SK-N-SH (cell line): ENCODE results near the gene PDE6A. TPM values are rescaled to one million over a fixed set of nuclear protein-coding genes. Genes with fewer than 3 reads are reported as not detected.

Source experiments
- CTCF ChIA-PET: fragments of 300-600, 350-600 bp; formaldehyde crosslinking; extraction: SDS; loops from one replicate; lab custom pipeline; 2021; lab: Yijun Ruan, JAX
- POLR2A ChIA-PET: fragments of 350-600 bp; sonication (Branson Sonifier 250); formaldehyde crosslinking; extraction: SDS; loops from one replicate; lab custom pipeline; 2020; ENCODE audit warnings: antibody characterized with exemption, inconsistent platforms; lab: Yijun Ruan, JAX
- DNase-seq: peaks from one replicate; pipeline ENCODE4 v3.0.0; 2012
- H2AFZ ChIP-seq: fragments of 200-600 bp; sonication (generic); 2 replicates; pipeline ENCODE4 v1.8.1; 2016; ENCODE audit warnings: antibody characterized with exemption, mild to moderate bottlenecking, low read depth
- H3F3A ChIP-seq: fragments of 200-600 bp; sonication (generic); replicated peaks from 2 replicates; pipeline ENCODE3; 2016; ENCODE audit warnings: antibody characterized with exemption, mild to moderate bottlenecking; ENCODE audit not compliant: insufficient read depth
- H3K27ac ChIP-seq, 2 experiments: fragments of 200-500 bp in 1 of 2; fragments of 200-600 bp in 1 of 2; sonication (Bioruptor generic) in 1 of 2; sonication (generic), shearing (Covaris generic) in 1 of 2; 2 replicates each; pipeline versions ENCODE4 v1.5.1 to v1.6.1; 2014 to 2016; ENCODE audit warnings: low read depth in 2 of 2, inconsistent platforms in 1 of 2, low read length in 1 of 2, mild to moderate bottlenecking in 1 of 2, mixed read lengths in 1 of 2
- H3K27me3 ChIP-seq: fragments of 200-600 bp; sonication (generic), shearing (Covaris generic); 2 replicates; pipeline ENCODE4 v1.6.1; 2016; ENCODE audit warnings: mixed run types; ENCODE audit not compliant: insufficient read depth
- H3K36me3 ChIP-seq, 2 experiments: fragments of 200-500 bp in 1 of 2; fragments of 200-600 bp in 1 of 2; sonication (Bioruptor generic) in 1 of 2; sonication (generic) in 1 of 2; replicated peaks in 1 of 2; 2 replicates each; pipeline versions ENCODE3 to v1.5.1; 2014 to 2016; ENCODE audit warnings: low read length in 1 of 2, mild to moderate bottlenecking in 1 of 2; ENCODE audit not compliant: insufficient read depth in 2 of 2, control insufficient read depth in 1 of 2
- H3K4me1 ChIP-seq, 2 experiments: fragments of 200-500 bp in 1 of 2; fragments of 200-600 bp in 1 of 2; sonication (Bioruptor generic) in 1 of 2; sonication (generic), shearing (Covaris generic) in 1 of 2; 2 replicates each; pipeline versions ENCODE4 v1.5.1 to v1.6.1; 2014 to 2016; ENCODE audit warnings: low read depth in 1 of 2, low read length in 1 of 2, mixed run types in 1 of 2; ENCODE audit not compliant: insufficient read depth in 2 of 2, control insufficient read depth in 1 of 2
- H3K4me2 ChIP-seq: fragments of 200-600 bp; sonication (generic), shearing (Covaris generic); 2 replicates; pipeline ENCODE4 v1.6.1; 2017; ENCODE audit warnings: mixed run types
- H3K4me3 ChIP-seq, 2 experiments: fragments of 200-500 bp in 1 of 2; fragments of 200-600 bp in 1 of 2; sonication (Bioruptor generic) in 1 of 2; sonication (generic), shearing (Covaris generic) in 1 of 2; 2 replicates each; pipeline versions ENCODE4 v1.5.1 to v1.8.1; 2014 to 2016; ENCODE audit warnings: low read depth in 2 of 2, inconsistent platforms in 1 of 2, low read length in 1 of 2, mild to moderate bottlenecking in 1 of 2, mixed read lengths in 1 of 2, moderate library complexity in 1 of 2
- H3K79me2 ChIP-seq: fragments of 200-600 bp; sonication (generic); 2 replicates; pipeline ENCODE4 v1.8.1; 2017; ENCODE audit warnings: mild to moderate bottlenecking; ENCODE audit not compliant: insufficient read depth
- H3K9ac ChIP-seq: fragments of 200-600 bp; sonication (generic); 2 replicates; pipeline ENCODE4 v1.6.1; 2017; ENCODE audit warnings: mixed run types
- H3K9me2 ChIP-seq: fragments of 200-600 bp; sonication (generic); 2 replicates; pipeline ENCODE4 v1.6.1; 2017; ENCODE audit warnings: mixed run types
- H3K9me3 ChIP-seq: fragments of 200-600 bp; sonication (generic); 2 replicates; pipeline ENCODE4 v1.6.1; 2017; ENCODE audit warnings: mixed run types, mild to moderate bottlenecking, moderate library complexity
- H4K20me1 ChIP-seq: fragments of 200-600 bp; sonication (generic); 2 replicates; pipeline ENCODE4 v1.6.1; 2017; ENCODE audit warnings: mild to moderate bottlenecking, mixed run types; ENCODE audit not compliant: insufficient read depth
- CHD2 ChIP-seq: fragments of 150-350 bp; IDR thresholded peaks from 2 replicates; pipeline ENCODE4 v1.6.1; 2018; ENCODE audit warnings: low read length; ENCODE audit not compliant: partially characterized antibody
- ELF1 ChIP-seq: IDR thresholded peaks from 2 replicates; pipeline ENCODE4 v1.4.0; 2012
- EP300 ChIP-seq, 2 experiments: IDR thresholded peaks; 2 replicates each; pipeline versions ENCODE4 v1.4.0 to v1.6.1; 2012; ENCODE audit warnings: borderline replicate concordance in 1 of 2, low read depth in 1 of 2, low read length in 1 of 2
- EZH2phosphoT487 ChIP-seq: fragments of 200-600 bp; sonication (generic); IDR thresholded peaks from 2 replicates; pipeline ENCODE4 v1.6.1; 2017; ENCODE audit warnings: low read depth, mixed run types, mild to moderate bottlenecking, antibody characterized with exemption, moderate library complexity, borderline replicate concordance
- FOSL2 ChIP-seq: IDR thresholded peaks from 2 replicates; pipeline ENCODE4 v1.4.0; 2012; ENCODE audit warnings: low read depth, mild to moderate bottlenecking, moderate library complexity, borderline replicate concordance
- FOXJ3 ChIP-seq: sonication (generic); formaldehyde crosslinking; IDR thresholded peaks from 2 replicates; pipeline ENCODE4 v1.5.1; 2020; ENCODE audit warnings: mild to moderate bottlenecking, missing genetic modification reagents
- GATA2 ChIP-seq: sonication (generic); formaldehyde crosslinking; IDR thresholded peaks from 2 replicates; pipeline ENCODE4 v1.5.0; 2020; ENCODE audit warnings: mild to moderate bottlenecking, missing genetic modification reagents
- JUND ChIP-seq: IDR thresholded peaks from 2 replicates; pipeline ENCODE4 v1.4.0; 2012
- MEF2A ChIP-seq: IDR thresholded peaks from 2 replicates; pipeline ENCODE4 v1.4.0; 2012; ENCODE audit warnings: low read depth, borderline replicate concordance
- RAD21 ChIP-seq: IDR thresholded peaks from 2 replicates; pipeline ENCODE4 v1.6.1; 2012; ENCODE audit warnings: mild to moderate bottlenecking, low read length
- RCOR1 ChIP-seq: fragments of 150-350 bp; IDR thresholded peaks from 2 replicates; pipeline ENCODE4 v1.6.1; 2017; ENCODE audit warnings: antibody characterized with exemption, low read length
- RXRA ChIP-seq: IDR thresholded peaks from 2 replicates; pipeline ENCODE4 v1.4.0; 2012; ENCODE audit warnings: low read depth, mild to moderate bottlenecking, borderline replicate concordance
- SIN3A ChIP-seq: IDR thresholded peaks from 2 replicates; pipeline ENCODE4 v1.6.1; 2012; ENCODE audit warnings: low read depth, mild to moderate bottlenecking, low read length, moderate library complexity, borderline replicate concordance
- SMC3 ChIP-seq: IDR thresholded peaks from 2 replicates; pipeline ENCODE4 v1.6.1; 2012; ENCODE audit warnings: low read depth, low read length, improper control_type of control experiment
- TAF1 ChIP-seq: IDR thresholded peaks from 2 replicates; pipeline ENCODE4 v1.6.1; 2012; ENCODE audit warnings: low read depth, mild to moderate bottlenecking, low read length, moderate library complexity, borderline replicate concordance
- TCF12 ChIP-seq: IDR thresholded peaks from 2 replicates; pipeline ENCODE4 v1.4.0; 2012
- TEAD4 ChIP-seq: IDR thresholded peaks from 2 replicates; pipeline ENCODE4 v1.4.0; 2012; ENCODE audit warnings: mild to moderate bottlenecking, borderline replicate concordance; ENCODE audit not compliant: insufficient read depth
- YY1 ChIP-seq: IDR thresholded peaks from 2 replicates; pipeline ENCODE4 v1.4.0; 2012; ENCODE audit warnings: low read depth, mild to moderate bottlenecking
- WGBS: methylation state at CpG from one replicate; pipeline ENCODE4 v1.1.6; 2017; ENCODE audit warnings: low lambda C conversion rate; 5-methylcytosine and 5-hydroxymethylcytosine counted together
- polyA plus RNA-seq, 3 experiments: library from polyadenylated mRNA; depleted of rRNA; stranded (reverse); fragments of >200 nt; gene quantifications; 2 replicates each; pipeline ENCODE4 v1.2.3, GENCODE V29; 2012
- TF ChIP-seq, protein P1 (sequence below): fragments of 150-350 bp; IDR thresholded peaks from 2 replicates; pipeline ENCODE4 v1.6.1; 2016; ENCODE audit warnings: mild to moderate bottlenecking, low read depth, low read length
- TF ChIP-seq, protein P2 (sequence below): fragments of 150-350 bp; IDR thresholded peaks from 2 replicates; pipeline ENCODE4 v1.6.1; 2017; ENCODE audit warnings: antibody characterized with exemption, low read length, low read depth, borderline replicate concordance
- TF ChIP-seq, protein P3 (sequence below): fragments of 200-600 bp; sonication (generic); IDR thresholded peaks from 2 replicates; pipeline ENCODE4 v1.6.1; 2017; ENCODE audit warnings: antibody characterized with exemption, mild to moderate bottlenecking, moderate library complexity
- TF ChIP-seq, protein P4 (sequence below): IDR thresholded peaks from 2 replicates; pipeline ENCODE4 v1.4.0; 2012; ENCODE audit warnings: low read depth, borderline replicate concordance

PDE6A gene
- polyA plus RNA-seq, 1 of the 3 experiments (the other 2 are of a cell fraction) = 0.05 TPM

DNA sequence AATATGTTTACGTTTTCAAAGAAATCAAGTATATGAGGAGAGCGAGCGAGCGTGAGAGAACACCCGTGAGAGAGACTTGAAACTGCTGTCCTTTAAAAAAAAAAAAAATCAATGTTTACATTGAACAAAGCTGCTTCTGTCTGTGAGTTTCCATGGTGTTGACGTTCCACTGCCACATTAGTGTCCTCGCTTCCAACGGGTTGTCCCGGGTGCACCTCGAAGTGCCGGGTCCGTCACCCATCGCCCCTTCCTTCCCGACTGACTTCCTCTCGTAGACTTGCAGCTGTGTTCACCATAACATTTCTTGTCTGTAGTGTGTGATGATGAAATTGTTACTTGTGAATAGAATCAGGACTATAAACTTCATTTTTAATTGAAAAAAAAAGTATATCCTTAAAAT lies 97.0 kb downstream of the PDE6A start:
- Histone ChIP-seq H3K4me3 (no peak overlapping the region), H3F3A (no peaks in the 10 kb centered on the region), H3K36me3 (no peaks in the 10 kb centered on the region), H3K9ac (no peak overlapping the region), H3K4me1 (no peaks in the 10 kb centered on the region), H3K27me3 (no peaks in the 10 kb centered on the region), H3K4me2 (no peak overlapping the region), H4K20me1 (no peaks in the 10 kb centered on the region), H3K9me2 (no peaks in the 10 kb centered on the region), H3K27ac (no peak overlapping the region), H3K9me3 (no peaks in the 10 kb centered on the region), H2AFZ (no peak overlapping the region), H3K79me2 (no peaks in the 10 kb centered on the region)
- WGBS = 95% methylated on average over 15 of the region's 15 CpGs
- ChIA-PET POLR2A (no interaction called here), CTCF (interaction anchor here (0.6 to 18.7 kb wide), 6 partner anchors 14 to 329 kb away, joined by 3 to 460 read pairs (median 4); no protein-coding TSS in a partner anchor)
- DNase-seq = no peak
- TF ChIP-seq RAD21 (no peak), CHD2 (no peak), RXRA (no peak), GATA2 (CRISPR knock-in tag) (no peak), SIN3A (no peak), JUND (no peak), FOXJ3 (CRISPR knock-in tag) (no peak), YY1 (no peak), TEAD4 (no peak), EP300 (IDR thresholded peaks at IDR 0.05; ENCODE audit: borderline replicate concordance in 1 of 2, low read depth in 1 of 2, low read length in 1 of 2) (no peak), ELF1 (no peak)
- TF ChIP-seq, protein P1, sequence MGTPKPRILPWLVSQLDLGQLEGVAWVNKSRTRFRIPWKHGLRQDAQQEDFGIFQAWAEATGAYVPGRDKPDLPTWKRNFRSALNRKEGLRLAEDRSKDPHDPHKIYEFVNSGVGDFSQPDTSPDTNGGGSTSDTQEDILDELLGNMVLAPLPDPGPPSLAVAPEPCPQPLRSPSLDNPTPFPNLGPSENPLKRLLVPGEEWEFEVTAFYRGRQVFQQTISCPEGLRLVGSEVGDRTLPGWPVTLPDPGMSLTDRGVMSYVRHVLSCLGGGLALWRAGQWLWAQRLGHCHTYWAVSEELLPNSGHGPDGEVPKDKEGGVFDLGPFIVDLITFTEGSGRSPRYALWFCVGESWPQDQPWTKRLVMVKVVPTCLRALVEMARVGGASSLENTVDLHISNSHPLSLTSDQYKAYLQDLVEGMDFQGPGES = no peak
- TF ChIP-seq, protein P2, sequence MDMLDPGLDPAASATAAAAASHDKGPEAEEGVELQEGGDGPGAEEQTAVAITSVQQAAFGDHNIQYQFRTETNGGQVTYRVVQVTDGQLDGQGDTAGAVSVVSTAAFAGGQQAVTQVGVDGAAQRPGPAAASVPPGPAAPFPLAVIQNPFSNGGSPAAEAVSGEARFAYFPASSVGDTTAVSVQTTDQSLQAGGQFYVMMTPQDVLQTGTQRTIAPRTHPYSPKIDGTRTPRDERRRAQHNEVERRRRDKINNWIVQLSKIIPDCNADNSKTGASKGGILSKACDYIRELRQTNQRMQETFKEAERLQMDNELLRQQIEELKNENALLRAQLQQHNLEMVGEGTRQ = no peak

DNA sequence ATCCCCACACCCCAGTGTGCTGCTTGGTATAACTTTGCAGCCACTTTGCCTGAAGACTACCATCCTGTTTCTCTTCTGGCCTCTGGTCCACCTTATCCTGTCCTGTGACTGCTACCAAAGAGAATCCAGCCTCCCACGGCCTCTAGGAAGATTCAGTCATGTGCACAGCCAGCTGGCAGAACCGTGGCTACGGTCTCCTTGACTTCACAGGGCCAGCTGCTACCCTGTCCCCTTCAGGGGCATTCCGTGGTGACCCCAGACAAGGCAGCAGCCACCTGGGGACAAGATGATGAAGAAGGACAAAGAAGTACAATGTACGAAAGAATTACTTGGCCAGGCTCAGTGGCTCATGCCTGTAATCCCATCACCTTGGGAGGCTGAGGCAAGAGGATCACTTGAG lies 98.6 kb downstream of the PDE6A start:
- Histone ChIP-seq H3K36me3 (no peaks in the 10 kb centered on the region), H3K4me3 (no peak overlapping the region), H3K79me2 (no peaks in the 10 kb centered on the region), H3K4me1 (no peaks in the 10 kb centered on the region), H3K9me2 (no peaks in the 10 kb centered on the region), H3F3A (no peaks in the 10 kb centered on the region), H3K9ac (no peak overlapping the region), H3K9me3 (no peaks in the 10 kb centered on the region), H3K4me2 (no peak overlapping the region), H4K20me1 (no peaks in the 10 kb centered on the region), H2AFZ (no peak overlapping the region), H3K27ac (no peak overlapping the region), H3K27me3 (no peaks in the 10 kb centered on the region)
- TF ChIP-seq TAF1 (no peak), EP300 (IDR thresholded peaks at IDR 0.05; ENCODE audit: borderline replicate concordance in 1 of 2, low read depth in 1 of 2, low read length in 1 of 2) (no peak), RCOR1 (no peak), YY1 (no peak), MEF2A (no peak), TCF12 (no peak), TEAD4 (no peak), SMC3 (no peak), ELF1 (no peak), EZH2phosphoT487 (no peak), FOSL2 (no peak)
- TF ChIP-seq, protein P2 = no peak
- TF ChIP-seq, protein P3, sequence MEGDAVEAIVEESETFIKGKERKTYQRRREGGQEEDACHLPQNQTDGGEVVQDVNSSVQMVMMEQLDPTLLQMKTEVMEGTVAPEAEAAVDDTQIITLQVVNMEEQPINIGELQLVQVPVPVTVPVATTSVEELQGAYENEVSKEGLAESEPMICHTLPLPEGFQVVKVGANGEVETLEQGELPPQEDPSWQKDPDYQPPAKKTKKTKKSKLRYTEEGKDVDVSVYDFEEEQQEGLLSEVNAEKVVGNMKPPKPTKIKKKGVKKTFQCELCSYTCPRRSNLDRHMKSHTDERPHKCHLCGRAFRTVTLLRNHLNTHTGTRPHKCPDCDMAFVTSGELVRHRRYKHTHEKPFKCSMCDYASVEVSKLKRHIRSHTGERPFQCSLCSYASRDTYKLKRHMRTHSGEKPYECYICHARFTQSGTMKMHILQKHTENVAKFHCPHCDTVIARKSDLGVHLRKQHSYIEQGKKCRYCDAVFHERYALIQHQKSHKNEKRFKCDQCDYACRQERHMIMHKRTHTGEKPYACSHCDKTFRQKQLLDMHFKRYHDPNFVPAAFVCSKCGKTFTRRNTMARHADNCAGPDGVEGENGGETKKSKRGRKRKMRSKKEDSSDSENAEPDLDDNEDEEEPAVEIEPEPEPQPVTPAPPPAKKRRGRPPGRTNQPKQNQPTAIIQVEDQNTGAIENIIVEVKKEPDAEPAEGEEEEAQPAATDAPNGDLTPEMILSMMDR = no peak
- TF ChIP-seq, protein P4, sequence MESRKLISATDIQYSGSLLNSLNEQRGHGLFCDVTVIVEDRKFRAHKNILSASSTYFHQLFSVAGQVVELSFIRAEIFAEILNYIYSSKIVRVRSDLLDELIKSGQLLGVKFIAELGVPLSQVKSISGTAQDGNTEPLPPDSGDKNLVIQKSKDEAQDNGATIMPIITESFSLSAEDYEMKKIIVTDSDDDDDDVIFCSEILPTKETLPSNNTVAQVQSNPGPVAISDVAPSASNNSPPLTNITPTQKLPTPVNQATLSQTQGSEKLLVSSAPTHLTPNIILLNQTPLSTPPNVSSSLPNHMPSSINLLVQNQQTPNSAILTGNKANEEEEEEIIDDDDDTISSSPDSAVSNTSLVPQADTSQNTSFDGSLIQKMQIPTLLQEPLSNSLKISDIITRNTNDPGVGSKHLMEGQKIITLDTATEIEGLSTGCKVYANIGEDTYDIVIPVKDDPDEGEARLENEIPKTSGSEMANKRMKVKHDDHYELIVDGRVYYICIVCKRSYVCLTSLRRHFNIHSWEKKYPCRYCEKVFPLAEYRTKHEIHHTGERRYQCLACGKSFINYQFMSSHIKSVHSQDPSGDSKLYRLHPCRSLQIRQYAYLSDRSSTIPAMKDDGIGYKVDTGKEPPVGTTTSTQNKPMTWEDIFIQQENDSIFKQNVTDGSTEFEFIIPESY = no peak
- no peak for DNase-seq
- 83% methylated on average over 5 of the region's 5 CpGs for WGBS
- ChIA-PET CTCF (interaction anchor here (1.2 to 18.7 kb wide), 5 partner anchors 9 to 145 kb away, joined by 3 to 460 read pairs (median 12); no protein-coding TSS in a partner anchor), POLR2A (no interaction called here)
